HTR-8/SVneo (cell line): Measurements from ENCODE around the gene FREM3.
"Not testable (repeated sequence)": the region's sequence is repeated elsewhere in the genome, so short reads cannot be mapped to it uniquely, and the experiment has no call there.

ENCODE experiments used
- DNase-seq: peaks from one replicate; pipeline ENCODE4 v3.0.0; 2011; ENCODE audit warnings: low spot score, mixed read lengths; ENCODE audit not compliant: insufficient read length
- FAIRE-seq: peaks from 2 replicates; lab custom pipeline; 2011; peaks lifted over from hg19 to GRCh38; lab: Jason Lieb, UNC

FREM3 gene

GRCh38 chr4:143700416-143701352, at the start of gene FREM3:
FREM3 (minus strand) TSS chr4:143700675; CDS start chr4:143700675, 0 bp downstream.
- FAIRE-seq = no peak
- DNase-seq = no peak

GRCh38 chr4:143745874-143746273, 45.4 kb upstream of the FREM3 start:
- no peak for FAIRE-seq

GRCh38 chr4:143743591-143743990, 43.1 kb upstream of the FREM3 start:
- FAIRE-seq (no peak), DNase-seq (no peak)

More at GRCh38 chr4:143745874-143746273, 45.4 kb upstream of the FREM3 start:
- no peak for DNase-seq

- no peak for FAIRE-seq
Measured at GRCh38 chr4:143742834-143743233, 42.4 kb upstream of the FREM3 start.

DNA sequence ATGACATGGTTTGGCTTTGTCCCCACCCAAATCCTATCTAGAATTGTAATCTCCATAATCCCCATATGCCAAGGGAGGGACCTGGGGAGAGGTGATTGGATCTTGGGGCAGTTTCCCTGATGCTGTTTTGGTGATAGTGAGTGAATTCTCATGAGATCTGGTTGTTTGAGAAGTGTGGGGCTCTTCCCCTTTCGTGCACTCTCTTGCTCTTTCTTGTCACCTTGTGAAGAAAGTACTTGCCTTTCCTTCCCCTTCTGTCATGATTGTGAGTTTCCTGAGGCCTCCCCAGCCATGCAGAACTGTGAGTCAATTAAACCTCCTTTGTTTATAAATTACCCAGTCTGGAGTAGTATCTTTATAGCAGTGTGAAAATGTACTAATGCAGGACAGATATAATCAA, 36.4 kb upstream of the FREM3 start:
- DNase-seq = no peak
- no peak for FAIRE-seq

More at GRCh38 chr4:143742834-143743233, 42.4 kb upstream of the FREM3 start:
- no peak for DNase-seq

GRCh38 chr4:143736061-143736460, 35.6 kb upstream of the FREM3 start:
- not testable (repeated sequence) for DNase-seq, FAIRE-seq

DNA sequence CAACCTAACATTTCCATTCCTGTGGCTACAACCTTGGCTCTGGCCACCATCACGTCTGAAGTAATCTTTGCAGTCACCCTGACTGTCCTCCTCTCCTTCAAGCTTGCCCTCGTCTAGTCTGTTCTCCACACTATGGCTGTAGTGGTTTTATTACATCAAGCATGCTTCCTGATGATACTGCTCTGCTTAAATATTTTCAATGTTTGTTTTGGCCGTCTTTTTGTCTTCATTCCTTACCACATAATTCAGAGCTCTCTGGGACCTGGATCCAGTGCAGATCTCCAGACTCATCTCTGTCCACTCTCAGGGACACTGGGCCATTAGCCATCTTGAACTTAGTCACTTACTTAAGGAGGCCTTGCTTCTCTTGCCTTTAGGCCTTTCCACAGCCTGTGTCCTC, 27.7 kb upstream of the FREM3 start:
- DNase-seq (no peak), FAIRE-seq (no peak)

GRCh38 chr4:143726714-143727113, 26.2 kb upstream of the FREM3 start:
- FAIRE-seq (no peak), DNase-seq (no peak)

DNA sequence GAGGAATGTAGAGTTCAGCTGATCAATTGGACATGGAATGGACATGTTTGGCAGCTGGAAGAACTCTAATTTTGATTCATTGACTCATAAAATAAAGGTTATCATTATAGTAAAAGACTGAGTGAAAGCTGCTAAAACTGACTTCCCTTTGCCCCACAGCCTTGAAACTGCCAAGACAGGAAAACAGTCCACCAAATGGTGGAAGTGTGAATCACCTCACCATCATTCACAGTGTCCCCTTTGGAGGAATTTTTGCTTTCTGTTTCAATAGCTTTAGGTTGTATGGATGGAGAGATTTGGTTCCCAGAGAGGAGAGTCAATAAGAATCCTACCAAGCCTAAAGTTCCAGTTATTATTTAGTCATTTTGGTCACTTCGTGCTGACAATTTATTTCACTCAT, 20.8 kb upstream of the FREM3 start:
- DNase-seq (no peak), FAIRE-seq (no peak)

DNA sequence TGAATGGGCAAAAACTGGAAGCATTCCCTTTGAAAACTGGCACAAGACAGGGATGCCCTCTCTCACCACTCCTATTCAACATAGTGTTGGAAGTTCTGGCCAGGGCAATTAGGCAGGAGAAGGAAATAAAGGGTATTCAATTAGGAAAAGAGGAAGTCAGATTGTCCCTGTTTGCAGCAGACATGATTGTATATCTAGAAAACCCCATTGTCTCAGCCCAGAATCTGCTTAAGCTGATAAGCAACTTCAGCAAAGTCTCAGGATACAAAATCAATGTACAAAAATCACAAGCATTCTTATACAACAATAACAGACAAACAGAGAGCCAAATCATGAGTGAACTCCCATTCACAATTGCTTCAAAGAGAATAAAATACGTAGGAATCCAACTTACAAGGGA, 18.3 kb upstream of the FREM3 start:
- FAIRE-seq, DNase-seq: not testable (repeated sequence)

DNA sequence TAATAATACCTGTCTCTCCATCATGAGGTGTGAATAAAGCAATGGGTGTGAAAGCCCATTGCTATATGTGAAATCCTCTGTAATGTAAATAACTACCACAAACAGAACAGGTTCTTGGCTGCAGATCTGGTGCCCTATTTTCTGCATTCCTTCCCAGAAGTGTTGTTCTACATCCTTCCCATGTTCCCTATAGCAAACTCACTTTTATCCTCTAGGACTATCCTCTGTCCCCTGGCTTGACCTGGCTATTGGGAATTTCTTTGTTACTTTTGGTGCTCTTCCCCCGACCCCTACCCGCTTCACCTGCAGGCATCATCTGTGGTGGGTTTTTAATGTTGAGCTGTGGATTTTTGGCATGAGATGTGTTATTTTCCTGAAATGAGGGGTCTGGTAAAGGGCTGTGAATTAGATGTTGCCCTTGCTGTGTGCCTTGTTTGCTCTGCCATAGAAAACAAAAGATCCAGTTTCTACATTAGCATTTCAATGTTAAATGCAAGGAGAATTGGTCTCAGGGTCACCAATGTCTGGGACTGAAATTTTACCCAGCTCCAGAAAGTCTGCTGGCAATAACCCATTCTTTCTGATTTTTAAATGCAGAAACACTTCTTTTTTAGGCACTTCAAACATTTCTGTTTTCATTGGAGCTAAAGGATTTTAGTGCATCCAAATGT, 13.6 kb upstream of the FREM3 start:
- DNase-seq = no peak
- no peak for FAIRE-seq

DNA sequence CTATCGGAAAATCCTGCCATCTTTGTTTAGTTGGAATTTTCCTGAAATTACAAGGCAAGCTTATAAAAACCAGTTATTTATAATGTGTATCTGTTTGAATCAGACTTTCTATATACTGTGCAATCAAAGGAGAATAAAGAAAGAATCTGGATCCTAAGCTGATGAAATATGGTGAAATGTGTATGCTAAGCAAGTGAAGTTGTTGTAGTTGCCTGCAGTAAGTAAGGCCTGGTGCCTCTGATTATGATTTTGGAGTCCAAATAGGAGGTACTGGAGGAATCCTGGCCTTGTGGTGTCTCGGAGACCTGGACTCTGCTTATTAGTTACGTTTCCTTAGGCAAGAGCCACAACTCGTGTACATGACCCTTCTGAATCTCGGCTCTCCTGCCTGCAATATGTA, 13.1 kb upstream of the FREM3 start:
- DNase-seq (no peak), FAIRE-seq (no peak)

DNA sequence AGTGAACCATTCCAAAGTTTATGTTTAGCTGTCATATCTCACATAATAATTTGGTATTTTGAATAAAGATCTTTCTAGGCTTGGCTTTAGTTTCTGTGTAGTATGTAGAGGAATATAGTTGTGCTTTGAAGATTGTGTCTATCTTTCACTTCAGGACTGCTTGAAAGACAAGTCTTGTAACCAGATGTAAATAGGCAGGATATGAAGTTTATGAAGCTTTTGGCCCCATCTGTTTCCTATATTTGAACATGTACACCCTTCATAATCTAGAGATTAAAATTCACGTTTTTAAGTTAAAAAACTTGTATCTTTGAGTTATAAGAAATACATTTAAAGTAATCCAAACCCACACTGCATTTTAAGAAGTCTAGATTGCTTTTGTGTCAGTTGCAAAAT, 11.7 kb upstream of the FREM3 start:
- no peak for DNase-seq
- no peak for FAIRE-seq

GRCh38 chr4:143711543-143712154, 11.2 kb upstream of the FREM3 start:
- DNase-seq (no peak), FAIRE-seq (no peak)

GRCh38 chr4:143701365-143701764, 890 bp upstream of the FREM3 start:
- FAIRE-seq = no peak
- no peak for DNase-seq

DNA sequence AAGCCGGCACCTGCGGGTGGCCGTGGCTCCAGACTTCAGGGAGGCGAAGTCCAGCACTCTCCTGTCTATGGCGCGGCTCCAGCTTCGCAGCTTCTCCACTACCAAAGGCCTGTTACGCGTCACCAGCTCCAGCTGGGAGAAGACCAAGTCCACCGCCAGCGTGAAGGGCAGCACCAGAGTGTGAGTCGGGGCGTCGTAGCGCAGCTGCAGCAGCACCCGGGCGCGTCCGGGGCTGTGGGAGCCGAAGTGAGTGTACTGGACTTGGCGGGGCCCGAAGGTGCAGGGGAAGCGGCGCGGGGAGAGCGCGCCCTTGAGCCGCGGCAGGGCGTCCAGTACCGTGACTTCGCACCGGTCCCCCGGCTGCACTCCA, 444 bp downstream of the FREM3 start:
- DNase-seq (no peak), FAIRE-seq (no peak)

- no peak for FAIRE-seq
- DNase-seq = no peak
Measured at GRCh38 chr4:143699331-143700045, 987 bp downstream of the FREM3 start.

DNA sequence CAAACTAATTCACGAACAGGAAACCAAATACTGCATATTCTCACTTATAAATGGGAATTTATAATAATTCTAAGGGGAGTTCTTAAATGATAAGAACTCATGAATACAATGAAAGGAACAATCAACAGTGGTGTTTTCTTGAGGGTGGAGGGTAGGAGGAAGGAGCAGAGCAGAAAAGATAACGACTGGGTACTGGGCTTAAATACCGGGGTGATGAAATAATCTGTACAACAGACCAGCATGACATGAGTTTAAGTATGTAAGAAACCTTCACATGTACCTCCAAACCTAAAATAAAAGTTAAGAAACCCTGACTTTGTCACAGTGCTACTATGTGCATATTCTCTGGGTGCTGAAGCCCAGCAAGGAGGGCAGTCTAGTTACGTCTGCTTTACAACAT, 6.6 kb downstream of the FREM3 start:
- FAIRE-seq (no peak), DNase-seq (no peak)

- DNase-seq = no peak
- no peak for FAIRE-seq
Measured at GRCh38 chr4:143692241-143692640, 8.2 kb downstream of the FREM3 start.

- DNase-seq = no peak
- FAIRE-seq = no peak
Measured at GRCh38 chr4:143679434-143679833, 21.0 kb downstream of the FREM3 start.
